GM23338 (cell line): ENCODE measurements around the gene FBLN1. TPM values are rescaled to one million over a fixed set of nuclear protein-coding genes. Genes with fewer than 3 reads are reported as not detected.

Experiments used
- ATAC-seq: fragments of 200-7000 bp; cut with Tn5 transposase; 3 replicates; pipeline ENCODE4 v1.9.1; 2020
- DNase-seq: peaks from one replicate; pipeline ENCODE4 v3.0.0-alpha.2; 2015; ENCODE audit warnings: low spot score
- H2AFZ ChIP-seq: fragments of 200-600 bp; sonication (generic); 2 replicates; pipeline ENCODE4 v1.8.0; 2016; ENCODE audit warnings: antibody characterized with exemption, mild to moderate bottlenecking, moderate library complexity
- H3F3A ChIP-seq: fragments of 200-600 bp; sonication (generic); replicated peaks from 2 replicates; pipeline ENCODE4 v1.8.0; 2017; ENCODE audit warnings: antibody characterized with exemption, mixed run types, low read depth
- H3K27ac ChIP-seq: fragments of 200-600 bp; sonication (generic); 2 replicates; pipeline ENCODE4 v1.6.1; 2016; ENCODE audit warnings: low read depth
- H3K27me3 ChIP-seq: fragments of 200-600 bp; sonication (generic); 2 replicates; pipeline ENCODE4 v1.8.0; 2016; ENCODE audit warnings: mild to moderate bottlenecking, mixed run types, moderate library complexity; ENCODE audit not compliant: insufficient read depth
- H3K36me3 ChIP-seq: fragments of 200-600 bp; sonication (generic); 2 replicates; pipeline ENCODE4 v1.8.0; 2016; ENCODE audit warnings: mild to moderate bottlenecking; ENCODE audit not compliant: insufficient read depth
- H3K4me1 ChIP-seq: fragments of 200-600 bp; sonication (generic); 2 replicates; pipeline ENCODE4 v1.8.0; 2016; ENCODE audit warnings: mild to moderate bottlenecking, moderate library complexity; ENCODE audit not compliant: insufficient read depth
- H3K4me2 ChIP-seq: fragments of 200-600 bp; sonication (generic); 2 replicates; pipeline ENCODE4 v1.7.1; 2017; ENCODE audit warnings: mixed run types
- H3K4me3 ChIP-seq: fragments of 200-600 bp; sonication (generic); 2 replicates; pipeline ENCODE4 v1.6.1; 2016; ENCODE audit warnings: mixed run types
- H3K79me2 ChIP-seq: fragments of 200-600 bp; sonication (generic); replicated peaks from 2 replicates; pipeline ENCODE4 v1.8.0; 2017; ENCODE audit warnings: mild to moderate bottlenecking; ENCODE audit not compliant: insufficient read depth
- H3K9me2 ChIP-seq: fragments of 200-600 bp; sonication (generic); 2 replicates; pipeline ENCODE4 v1.8.0; 2017; ENCODE audit not compliant: insufficient read depth
- H4K20me1 ChIP-seq: fragments of 200-600 bp; sonication (generic); replicated peaks from 2 replicates; pipeline ENCODE4 v1.8.0; 2017; ENCODE audit warnings: mild to moderate bottlenecking; ENCODE audit not compliant: insufficient read depth
- H3K27ac Mint-ChIP-seq: 2 replicates; pipeline ENCODE4 v1.8.0; 2020; ENCODE audit warnings: inconsistent platforms, mild to moderate bottlenecking, moderate library complexity, mixed read lengths
- H3K27me3 Mint-ChIP-seq: 3 replicates; pipeline ENCODE4 v1.8.0; 2022; ENCODE audit warnings: low read depth, mild to moderate bottlenecking, moderate library complexity, mixed read lengths, inconsistent platforms; ENCODE audit not compliant: insufficient read depth, poor library complexity
- H3K36me3 Mint-ChIP-seq: 3 replicates; pipeline ENCODE4 v1.8.0; 2021; ENCODE audit warnings: low read depth, mild to moderate bottlenecking, inconsistent platforms, moderate library complexity, mixed read lengths
- H3K4me1 Mint-ChIP-seq: 3 replicates; pipeline ENCODE4 v1.8.0; 2020; ENCODE audit warnings: mild to moderate bottlenecking, inconsistent platforms, mixed read lengths
- H3K4me3 Mint-ChIP-seq: 3 replicates; pipeline ENCODE4 v1.8.0; 2021; ENCODE audit warnings: moderate library complexity, mild to moderate bottlenecking, inconsistent platforms, mixed read lengths
- H3K9me3 Mint-ChIP-seq: 3 replicates; pipeline ENCODE4 v1.8.0; 2020; ENCODE audit warnings: moderate library complexity, mild to moderate bottlenecking, inconsistent platforms, mixed read lengths
- EZH2 ChIP-seq: fragments of 200-600 bp; sonication (generic); IDR thresholded peaks from one replicate; pipeline ENCODE4 v1.8.0; 2017; ENCODE audit warnings: antibody characterized with exemption, mild to moderate bottlenecking, low read depth; ENCODE audit not compliant: unreplicated experiment
- JUNB ChIP-seq: IDR thresholded peaks from one replicate; pipeline ENCODE4 v1.6.1; 2016; ENCODE audit warnings: antibody characterized with exemption; ENCODE audit not compliant: unreplicated experiment
- NANOG ChIP-seq: IDR thresholded peaks from 2 replicates; pipeline ENCODE4 v1.6.1; 2016; ENCODE audit warnings: antibody characterized with exemption, borderline replicate concordance
- STAT1 ChIP-seq: IDR thresholded peaks from one replicate; pipeline ENCODE4 v1.6.1; 2016; ENCODE audit warnings: antibody characterized with exemption; ENCODE audit not compliant: unreplicated experiment
- ZNF331 ChIP-seq: fragments of 250-450 bp; sonication (Bioruptor Pico); IDR thresholded peaks from 2 replicates; pipeline ENCODE4 v1.5.0; 2020; ENCODE audit warnings: low read depth, mild to moderate bottlenecking, moderate library complexity
- ZNF462 ChIP-seq: fragments of 250-450 bp; sonication (Bioruptor Pico); IDR thresholded peaks from 2 replicates; pipeline ENCODE4 v1.5.0; 2020; ENCODE audit warnings: mild to moderate bottlenecking, moderate library complexity
- polyA plus RNA-seq: library from polyadenylated mRNA; unstranded; fragments of >200 nt; fragmentation: Nextera tagmentation; extraction: Ambion mirVana; gene quantifications from 2 replicates; pipeline ENCODE4 v1.2.1, GENCODE V29; 2016
- total RNA-seq: library from RNA; depleted of rRNA; stranded (reverse); fragments of >200 nt; shearing (Covaris generic); gene quantifications from 2 replicates; pipeline ENCODE4 v1.2.3, GENCODE V29; 2014
- TF ChIP-seq, protein P1 (sequence below): IDR thresholded peaks from one replicate; pipeline ENCODE4 v1.6.1; 2018; ENCODE audit warnings: antibody characterized with exemption; ENCODE audit not compliant: unreplicated experiment

FBLN1 gene
- total and polyA plus RNA-seq, 2 experiments from 2014 or later: 90.1 to 137 TPM

DNA sequence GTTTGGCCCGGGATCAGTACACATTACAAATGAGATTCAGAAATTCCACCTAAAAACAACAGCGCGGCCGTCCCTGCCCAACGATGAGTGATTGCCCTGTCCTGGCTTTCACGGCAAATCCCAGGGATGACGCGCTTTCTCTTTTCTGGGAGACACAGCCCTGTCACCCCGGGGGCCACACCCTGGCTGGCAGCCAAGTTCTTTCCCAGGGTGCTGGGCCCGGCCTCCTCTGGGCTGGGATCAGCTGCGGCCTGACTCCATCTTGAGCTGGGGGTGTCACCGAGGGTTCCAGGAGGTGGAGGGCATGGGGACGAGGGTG lies 82.7 kb downstream of the FBLN1 start (continued):
- TF ChIP-seq, protein P1, sequence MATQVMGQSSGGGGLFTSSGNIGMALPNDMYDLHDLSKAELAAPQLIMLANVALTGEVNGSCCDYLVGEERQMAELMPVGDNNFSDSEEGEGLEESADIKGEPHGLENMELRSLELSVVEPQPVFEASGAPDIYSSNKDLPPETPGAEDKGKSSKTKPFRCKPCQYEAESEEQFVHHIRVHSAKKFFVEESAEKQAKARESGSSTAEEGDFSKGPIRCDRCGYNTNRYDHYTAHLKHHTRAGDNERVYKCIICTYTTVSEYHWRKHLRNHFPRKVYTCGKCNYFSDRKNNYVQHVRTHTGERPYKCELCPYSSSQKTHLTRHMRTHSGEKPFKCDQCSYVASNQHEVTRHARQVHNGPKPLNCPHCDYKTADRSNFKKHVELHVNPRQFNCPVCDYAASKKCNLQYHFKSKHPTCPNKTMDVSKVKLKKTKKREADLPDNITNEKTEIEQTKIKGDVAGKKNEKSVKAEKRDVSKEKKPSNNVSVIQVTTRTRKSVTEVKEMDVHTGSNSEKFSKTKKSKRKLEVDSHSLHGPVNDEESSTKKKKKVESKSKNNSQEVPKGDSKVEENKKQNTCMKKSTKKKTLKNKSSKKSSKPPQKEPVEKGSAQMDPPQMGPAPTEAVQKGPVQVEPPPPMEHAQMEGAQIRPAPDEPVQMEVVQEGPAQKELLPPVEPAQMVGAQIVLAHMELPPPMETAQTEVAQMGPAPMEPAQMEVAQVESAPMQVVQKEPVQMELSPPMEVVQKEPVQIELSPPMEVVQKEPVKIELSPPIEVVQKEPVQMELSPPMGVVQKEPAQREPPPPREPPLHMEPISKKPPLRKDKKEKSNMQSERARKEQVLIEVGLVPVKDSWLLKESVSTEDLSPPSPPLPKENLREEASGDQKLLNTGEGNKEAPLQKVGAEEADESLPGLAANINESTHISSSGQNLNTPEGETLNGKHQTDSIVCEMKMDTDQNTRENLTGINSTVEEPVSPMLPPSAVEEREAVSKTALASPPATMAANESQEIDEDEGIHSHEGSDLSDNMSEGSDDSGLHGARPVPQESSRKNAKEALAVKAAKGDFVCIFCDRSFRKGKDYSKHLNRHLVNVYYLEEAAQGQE: no peak

GRCh38 chr22:45585946-45586540 lies 83.4 kb downstream of the FBLN1 start:
- Histone ChIP-seq H3K79me2 (no peaks in the 10 kb centered on the region), H3K4me2 (no peak overlapping the region), H3K36me3 (no peaks in the 10 kb centered on the region), H3K4me3 (no peak overlapping the region), H3K4me1 (peaks cover 6% of the 10 kb centered on the region; the same call in 1 of the 2 replicates), H4K20me1 (no peaks in the 10 kb centered on the region), H3K27ac (no peak overlapping the region), H3K27me3 (no peaks in the 10 kb centered on the region), H3K9me2 (no peaks in the 10 kb centered on the region), H3F3A (no peaks in the 10 kb centered on the region), H2AFZ (no peak overlapping the region)
- TF ChIP-seq, protein P1: no peak
- no peak for TF ChIP-seq ZNF331 (CRISPR knock-in tag)
- no peak for TF ChIP-seq ZNF462 (CRISPR knock-in tag)
- TF ChIP-seq STAT1: no peak
- TF ChIP-seq JUNB: no peak
- no peak for TF ChIP-seq EZH2
- TF ChIP-seq NANOG: no peak
- ATAC-seq: no peak
- no peak for DNase-seq
- Mint-ChIP-seq H3K27ac (no peak overlapping the region), H3K4me1 (peaks cover 24% of the 10 kb centered on the region), H3K36me3 (no peaks in the 10 kb centered on the region), H3K4me3 (no peak overlapping the region), H3K27me3 (peaks cover 2% of the 10 kb centered on the region), H3K9me3 (no peaks in the 10 kb centered on the region)
